Measurements from ENCODE around the gene SECTM1.

The SECTM1 gene

DNA sequence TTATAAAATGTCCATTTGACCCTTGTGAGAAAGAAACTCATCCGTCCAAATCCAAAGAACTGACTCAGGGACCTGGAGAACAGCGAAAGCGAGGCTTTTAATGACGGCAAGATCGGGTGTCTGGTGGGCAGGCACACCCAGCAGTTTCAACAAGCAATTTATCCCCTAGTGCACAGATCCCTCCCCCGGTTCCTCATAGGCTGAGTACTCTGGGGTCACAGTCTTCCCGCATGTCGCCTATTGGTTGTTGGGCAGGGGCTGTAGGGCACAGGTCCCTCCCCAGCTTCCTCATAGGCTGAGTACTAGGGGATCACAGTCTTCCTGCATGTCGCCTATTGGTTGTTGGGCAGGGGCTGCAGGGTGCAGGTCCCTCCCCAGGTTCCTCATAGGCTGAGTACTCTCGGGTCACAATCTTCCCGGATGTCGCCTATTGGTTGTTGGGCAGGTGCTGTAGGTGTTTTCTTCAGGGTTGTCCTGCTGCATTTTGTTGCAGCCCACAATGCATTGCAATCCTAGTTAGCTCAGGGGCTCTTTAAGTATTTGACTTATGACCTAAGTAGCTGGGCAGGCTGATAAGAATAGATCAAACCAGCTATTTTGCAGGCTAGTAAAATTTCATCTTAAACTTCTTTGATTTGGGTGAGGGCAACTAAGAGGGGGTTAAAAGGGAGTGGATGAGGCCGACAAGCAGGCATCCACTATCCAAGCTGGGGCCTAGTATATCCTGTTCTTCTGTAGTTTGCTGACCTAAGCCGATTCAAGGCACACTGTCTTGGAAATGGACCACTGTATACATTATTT lies 34.4 kb upstream of the SECTM1 start:
- Histone ChIP-seq H3K4me2 (ENCODE audit: insufficient read depth, low read length, poor library complexity, severe bottlenecking) (no peak overlapping the region), H3K4me3 (ENCODE audit: low read length in 2 of 2) (no peak overlapping the region), H3K9ac (ENCODE audit: low read depth, low read length, poor library complexity) (no peak overlapping the region), H3K36me3 (replicated peaks in 1 of 2; ENCODE audit: control insufficient read depth in 2 of 2, insufficient read depth in 2 of 2, low read length in 2 of 2) (no peaks in the 10 kb centered on the region), H4K91ac (ENCODE audit: low read depth, low read length, poor library complexity) (no peak overlapping the region), H2BK15ac (ENCODE audit: low read length) (no peak overlapping the region), H3K27ac (replicated peaks; ENCODE audit: low read length) (no peak overlapping the region), H2AFZ (ENCODE audit: low read length) (peak overlapping the region; percentile 35), H3K27me3 (ENCODE audit: control insufficient read depth in 3 of 3, insufficient read depth in 3 of 3, low read depth in 1 of 3, low read length in 3 of 3) (peaks cover 6 to 31% (median 26%) of the 10 kb centered on the region in 3 experiments), H3K79me1 (ENCODE audit: low read depth, low read length) (peaks cover 4% of the 10 kb centered on the region), H2AK5ac (ENCODE audit: low read depth, low read length) (no peak overlapping the region), H3K14ac (ENCODE audit: low read length) (no peak overlapping the region), H3K23ac (ENCODE audit: low read depth, low read length, poor library complexity) (peak overlapping the region; percentile 85), H3K4me1 (ENCODE audit: control insufficient read depth in 2 of 2, insufficient read depth in 1 of 2, low read depth in 1 of 2, low read length in 2 of 2) (peaks cover 12 to 14% of the 10 kb centered on the region in 2 donors), H2BK12ac (ENCODE audit: low read length) (no peak overlapping the region), H2BK5ac (ENCODE audit: low read length) (no peak overlapping the region), H3K4ac (ENCODE audit: low read length) (no peak overlapping the region), H3K18ac (ENCODE audit: low read length) (no peak overlapping the region), H4K8ac (ENCODE audit: low read depth, low read length) (no peak overlapping the region), H2BK120ac (ENCODE audit: low read depth, low read length) (no peak overlapping the region), H3K9me3 (replicated peaks in 1 of 2; ENCODE audit: control insufficient read depth in 2 of 2, insufficient read depth in 1 of 2, low read depth in 1 of 2, low read length in 2 of 2) (peaks cover 0 to 3% of the 10 kb centered on the region in 2 donors)
- DNase-seq (ENCODE audit: low spot score): no peak
- no CpG with 5 or more reads among the region's 14 CpGs for WGBS, 2 donors (ENCODE audit: extremely low coverage in 2 of 2, insufficient read length in 2 of 2, insufficient replicate concordance in 1 of 2)

- WGBS, 2 donors (ENCODE audit: extremely low coverage in 2 of 2, insufficient read length in 2 of 2, insufficient replicate concordance in 1 of 2): no CpG with 5 or more reads among the region's 7 CpGs
- Histone ChIP-seq H3K14ac (ENCODE audit: low read length) (no peak overlapping the region), H3K23ac (ENCODE audit: low read depth, low read length, poor library complexity) (no peak overlapping the region), H2BK120ac (ENCODE audit: low read depth, low read length) (no peak overlapping the region), H3K36me3 (replicated peaks in 1 of 2; ENCODE audit: control insufficient read depth in 2 of 2, insufficient read depth in 2 of 2, low read length in 2 of 2) (no peaks in the 10 kb centered on the region), H2BK15ac (ENCODE audit: low read length) (no peak overlapping the region), H2AFZ (ENCODE audit: low read length) (no peak overlapping the region), H2BK5ac (ENCODE audit: low read length) (no peak overlapping the region), H4K91ac (ENCODE audit: low read depth, low read length, poor library complexity) (no peak overlapping the region), H3K27me3 (ENCODE audit: control insufficient read depth in 3 of 3, insufficient read depth in 3 of 3, low read depth in 1 of 3, low read length in 3 of 3) (peaks cover 6 to 19% (median 15%) of the 10 kb centered on the region in 3 experiments), H3K9ac (ENCODE audit: low read depth, low read length, poor library complexity) (no peak overlapping the region), H3K27ac (replicated peaks; ENCODE audit: low read length) (no peak overlapping the region), H3K79me1 (ENCODE audit: low read depth, low read length) (peaks cover 2% of the 10 kb centered on the region), H3K4ac (ENCODE audit: low read length) (no peak overlapping the region), H4K8ac (ENCODE audit: low read depth, low read length) (no peak overlapping the region), H3K4me3 (ENCODE audit: low read length in 2 of 2) (no peak overlapping the region), H3K4me2 (ENCODE audit: insufficient read depth, low read length, poor library complexity, severe bottlenecking) (no peak overlapping the region), H3K18ac (ENCODE audit: low read length) (no peak overlapping the region), H2AK5ac (ENCODE audit: low read depth, low read length) (no peak overlapping the region), H2BK12ac (ENCODE audit: low read length) (no peak overlapping the region), H3K9me3 (replicated peaks in 1 of 2; ENCODE audit: control insufficient read depth in 2 of 2, insufficient read depth in 1 of 2, low read depth in 1 of 2, low read length in 2 of 2) (peaks cover 0 to 3% of the 10 kb centered on the region in 2 donors), H3K4me1 (ENCODE audit: control insufficient read depth in 2 of 2, insufficient read depth in 1 of 2, low read depth in 1 of 2, low read length in 2 of 2) (peaks cover 2 to 10% of the 10 kb centered on the region in 2 donors)
- DNase-seq (ENCODE audit: low spot score): no peak
Observed at GRCh38 chr17:82366749-82367148, 33.2 kb upstream of the SECTM1 start.

DNA sequence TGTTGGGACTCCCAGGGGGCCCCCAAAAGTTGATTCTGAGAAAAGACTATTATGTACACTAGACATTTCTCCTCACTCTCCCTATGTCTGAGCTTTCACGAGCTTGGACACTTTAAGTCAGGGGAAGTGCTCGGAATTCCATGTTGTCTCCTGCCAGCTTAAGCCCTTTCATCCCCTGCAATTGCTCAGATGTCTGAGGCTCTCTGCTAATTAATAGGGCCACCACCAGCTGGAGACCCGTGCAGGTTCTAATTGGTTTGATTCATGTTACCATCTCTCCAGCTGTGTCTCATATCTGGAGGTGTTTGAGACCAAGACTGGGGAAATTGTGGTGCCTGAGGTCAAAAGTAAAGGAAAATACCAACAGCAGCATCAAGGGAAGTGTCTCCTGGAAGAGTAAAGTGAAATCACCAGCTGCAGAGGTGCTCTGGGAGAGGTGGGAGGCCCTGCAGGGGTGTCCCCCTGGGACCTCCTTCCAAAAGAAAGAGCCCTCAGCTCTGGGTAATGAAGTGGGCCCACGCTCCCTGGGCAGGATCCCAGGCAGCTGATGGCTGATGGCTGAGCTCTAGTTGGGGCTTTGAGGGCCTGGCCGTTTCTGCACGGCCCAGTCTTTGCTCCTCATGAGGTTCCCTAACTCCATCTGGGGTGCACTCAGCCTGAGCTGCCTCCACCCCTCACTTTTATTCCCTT lies 32.2 kb upstream of the SECTM1 start:
- Histone ChIP-seq H3K27me3 (ENCODE audit: control insufficient read depth in 3 of 3, insufficient read depth in 3 of 3, low read depth in 1 of 3, low read length in 3 of 3) (peaks cover 0 to 12% (median 6%) of the 10 kb centered on the region in 3 experiments), H2BK120ac (ENCODE audit: low read depth, low read length) (no peak overlapping the region), H3K23ac (ENCODE audit: low read depth, low read length, poor library complexity) (no peak overlapping the region), H4K8ac (ENCODE audit: low read depth, low read length) (no peak overlapping the region), H3K18ac (ENCODE audit: low read length) (no peak overlapping the region), H3K36me3 (replicated peaks in 1 of 2; ENCODE audit: control insufficient read depth in 2 of 2, insufficient read depth in 2 of 2, low read length in 2 of 2) (no peaks in the 10 kb centered on the region), H3K4me3 (ENCODE audit: low read length in 2 of 2) (no peak overlapping the region), H3K9me3 (replicated peaks in 1 of 2; ENCODE audit: control insufficient read depth in 2 of 2, insufficient read depth in 1 of 2, low read depth in 1 of 2, low read length in 2 of 2) (peaks cover 0 to 3% of the 10 kb centered on the region in 2 donors), H2BK12ac (ENCODE audit: low read length) (no peak overlapping the region), H3K4ac (ENCODE audit: low read length) (no peak overlapping the region), H3K9ac (ENCODE audit: low read depth, low read length, poor library complexity) (no peak overlapping the region), H3K79me1 (ENCODE audit: low read depth, low read length) (no peaks in the 10 kb centered on the region), H2AFZ (ENCODE audit: low read length) (no peak overlapping the region), H3K27ac (replicated peaks; ENCODE audit: low read length) (no peak overlapping the region), H4K91ac (ENCODE audit: low read depth, low read length, poor library complexity) (no peak overlapping the region), H2BK5ac (ENCODE audit: low read length) (no peak overlapping the region), H3K4me2 (ENCODE audit: insufficient read depth, low read length, poor library complexity, severe bottlenecking) (no peak overlapping the region), H2AK5ac (ENCODE audit: low read depth, low read length) (no peak overlapping the region), H2BK15ac (ENCODE audit: low read length) (no peak overlapping the region), H3K14ac (ENCODE audit: low read length) (no peak overlapping the region), H3K4me1 (ENCODE audit: control insufficient read depth in 2 of 2, insufficient read depth in 1 of 2, low read depth in 1 of 2, low read length in 2 of 2) (peaks cover 0 to 8% of the 10 kb centered on the region in 2 donors)
- no CpG with 5 or more reads among the region's 6 CpGs for WGBS, 2 donors (ENCODE audit: extremely low coverage in 2 of 2, insufficient read length in 2 of 2, insufficient replicate concordance in 1 of 2)
- no peak for DNase-seq (ENCODE audit: low spot score)

Measured in neuronal stem cell (in vitro differentiated cells).